Panc1 (cell line): ENCODE data around the gene MAP3K6.

Source experiments
- CTCF ChIP-seq: fragments of 450-650 bp; IDR thresholded peaks from 2 replicates; pipeline ENCODE4 v1.5.1; 2017; ENCODE audit warnings: mild to moderate bottlenecking
- POLR2AphosphoS5 ChIP-seq: IDR thresholded peaks from 2 replicates; pipeline ENCODE4 v1.6.1; 2012; ENCODE audit warnings: mild to moderate bottlenecking, low read depth, low read length, moderate library complexity
- REST ChIP-seq, 2 experiments: IDR thresholded peaks; 2 replicates each; pipeline ENCODE4 v1.6.1; 2011 to 2012; ENCODE audit warnings: low read depth in 2 of 2, control low read depth in 1 of 2, low read length in 1 of 2, mild to moderate bottlenecking in 1 of 2, moderate library complexity in 1 of 2; ENCODE audit not compliant: insufficient read depth in 1 of 2
- SIN3A ChIP-seq: IDR thresholded peaks from 2 replicates; pipeline ENCODE4 v1.6.1; 2012; ENCODE audit warnings: low read depth, mild to moderate bottlenecking, low read length, moderate library complexity, borderline replicate concordance; ENCODE audit not compliant: insufficient read depth

- TF ChIP-seq REST (IDR thresholded peaks at IDR 0.05; ENCODE audit: insufficient read depth in 1 of 2, low read depth in 2 of 2, low read length in 1 of 2) (no peak), CTCF (no peak), POLR2AphosphoS5 (no peak), SIN3A (no peak)
Observed at GRCh38 chr1:27360159-27361043, 6.4 kb downstream of the MAP3K6 start.
